ENCODE data around the gene KLHL26.

GRCh38 chr19:18710996-18711751, 74.3 kb downstream of the KLHL26 start:
- TF ChIP-seq CTCF (IDR thresholded peaks at IDR 0.05) = no peak
- TF ChIP-seq POLR2A (IDR thresholded peaks at IDR 0.05) = no peak
